ENCODE results near the gene RARA. TPM values are rescaled to one million over a fixed set of nuclear protein-coding genes. Genes with fewer than 3 reads are reported as not detected.
"Not testable (repeated sequence)": the region's sequence is repeated elsewhere in the genome, so short reads cannot be mapped to it uniquely, and the experiment has no call there.

Gene RARA
- total RNA-seq, 1 donor from 2014 or later: 79.6 TPM

- H3K9me3 Mint-ChIP-seq: no peaks in the 10 kb centered on the region
- no peak overlapping the region for H3K4me3 Mint-ChIP-seq
- no peak overlapping the region for H3K27ac Mint-ChIP-seq
- DNase-seq (ENCODE audit: low spot score in 2 of 2, unreplicated experiment in 2 of 2): no peak
- peaks cover 15% of the 10 kb centered on the region for H3K27me3 Mint-ChIP-seq (ENCODE audit: low read depth)
- peaks cover 4% of the 10 kb centered on the region for H3K4me1 Mint-ChIP-seq
- no peaks in the 10 kb centered on the region for H3K36me3 Mint-ChIP-seq
- no peak for TF ChIP-seq CTCF (IDR thresholded peaks at IDR 0.05; ENCODE audit: unreplicated experiment)
These were observed 58.0 kb downstream of the RARA start for GRCh38 chr17:40366861-40367518.

- not testable (repeated sequence) for H3K27ac Mint-ChIP-seq; DNase-seq (ENCODE audit: low spot score in 2 of 2, unreplicated experiment in 2 of 2); H3K4me3 Mint-ChIP-seq; H3K36me3 Mint-ChIP-seq; H3K9me3 Mint-ChIP-seq; H3K4me1 Mint-ChIP-seq
- H3K27me3 Mint-ChIP-seq (ENCODE audit: low read depth): peaks cover 13% of the 10 kb centered on the region
These were observed 58.7 kb downstream of the RARA start for GRCh38 chr17:40367728-40368127.

DNA sequence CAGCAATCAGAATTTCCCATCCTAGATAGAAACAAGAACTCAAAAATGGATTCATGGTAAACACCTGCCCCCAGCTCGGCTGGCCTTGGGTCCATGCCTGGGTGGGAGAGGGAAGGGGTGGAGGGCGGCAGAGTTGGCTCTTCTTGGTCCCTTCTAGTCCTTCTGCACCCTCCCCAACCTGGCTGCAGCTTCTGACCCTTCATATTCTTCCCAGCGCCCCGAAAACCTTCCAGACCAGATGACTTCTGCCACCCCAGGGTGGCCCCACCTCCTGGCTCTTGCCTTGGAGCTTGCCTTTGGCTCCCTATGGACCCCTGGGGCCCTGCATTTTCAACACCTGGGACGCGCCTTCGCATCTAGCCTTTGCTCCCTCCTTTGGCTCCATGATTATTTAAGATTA lies 60.9 kb downstream of the RARA start:
- Mint-ChIP-seq H3K4me1 (no peaks in the 10 kb centered on the region), H3K9me3 (peaks cover 6% of the 10 kb centered on the region), H3K36me3 (no peaks in the 10 kb centered on the region), H3K27ac (no peak overlapping the region), H3K4me3 (no peak overlapping the region), H3K27me3 (ENCODE audit: low read depth) (no peaks in the 10 kb centered on the region)
- DNase-seq (ENCODE audit: low spot score in 2 of 2, unreplicated experiment in 2 of 2): no peak
- TF ChIP-seq CTCF (IDR thresholded peaks at IDR 0.05; ENCODE audit: unreplicated experiment): no peak

- H3K4me3 Mint-ChIP-seq: no peak overlapping the region
- H3K27ac Mint-ChIP-seq: no peak overlapping the region
- peaks cover 6% of the 10 kb centered on the region for H3K9me3 Mint-ChIP-seq
- H3K4me1 Mint-ChIP-seq: no peaks in the 10 kb centered on the region
- no peak for DNase-seq (ENCODE audit: low spot score in 2 of 2, unreplicated experiment in 2 of 2)
- no peaks in the 10 kb centered on the region for H3K36me3 Mint-ChIP-seq
- no peak for TF ChIP-seq CTCF (IDR thresholded peaks at IDR 0.05; ENCODE audit: unreplicated experiment)
- no peaks in the 10 kb centered on the region for H3K27me3 Mint-ChIP-seq (ENCODE audit: low read depth)
These were observed 62.4 kb downstream of the RARA start for GRCh38 chr17:40371261-40371929.

DNA sequence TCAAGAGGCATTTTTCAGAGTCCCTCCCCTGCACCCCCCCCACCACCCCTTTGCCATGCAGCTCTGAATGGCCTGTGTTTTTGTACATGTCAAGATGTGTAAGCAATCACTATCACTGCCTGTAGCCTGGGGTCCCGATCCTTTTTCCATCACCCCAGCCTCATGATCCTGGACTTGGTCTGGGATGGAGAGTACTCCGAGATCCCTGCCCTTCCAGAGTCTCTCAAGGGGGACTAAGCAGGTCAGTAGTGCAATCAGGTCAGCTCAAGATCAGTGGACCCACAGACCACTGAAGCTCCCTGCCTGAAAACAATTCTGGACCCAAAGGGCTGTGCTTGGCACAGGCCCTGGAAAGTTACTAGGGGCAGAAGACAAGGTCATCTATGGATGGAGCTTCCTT lies 63.1 kb downstream of the RARA start:
- no peak for DNase-seq (ENCODE audit: low spot score in 2 of 2, unreplicated experiment in 2 of 2)
- no peaks in the 10 kb centered on the region for H3K36me3 Mint-ChIP-seq
- no peak overlapping the region for H3K4me3 Mint-ChIP-seq
- no peak overlapping the region for H3K27ac Mint-ChIP-seq
- H3K9me3 Mint-ChIP-seq: peaks cover 6% of the 10 kb centered on the region
- H3K4me1 Mint-ChIP-seq: no peaks in the 10 kb centered on the region
- TF ChIP-seq CTCF (IDR thresholded peaks at IDR 0.05; ENCODE audit: unreplicated experiment): no peak
- no peaks in the 10 kb centered on the region for H3K27me3 Mint-ChIP-seq (ENCODE audit: low read depth)

DNA sequence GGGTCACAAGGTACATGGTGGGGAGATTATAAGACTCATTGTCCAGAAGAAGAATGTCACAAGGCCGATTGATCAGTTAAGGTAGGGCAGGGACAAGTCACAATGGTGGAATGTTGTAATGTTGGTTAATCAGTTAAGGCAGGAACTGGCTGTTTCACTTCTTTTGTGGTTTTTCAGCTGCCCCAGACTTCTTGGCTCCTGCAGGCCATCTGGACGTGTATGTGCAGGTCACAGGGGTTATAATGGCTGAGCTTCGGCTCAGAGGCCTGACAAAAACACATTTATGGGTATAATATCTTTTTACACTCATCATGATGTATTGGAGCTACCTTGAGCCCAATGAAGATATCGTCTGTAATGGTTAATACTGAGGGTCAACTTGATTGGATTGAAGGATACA lies 63.7 kb downstream of the RARA start:
- H3K9me3 Mint-ChIP-seq; H3K27me3 Mint-ChIP-seq (ENCODE audit: low read depth); H3K27ac Mint-ChIP-seq; H3K4me1 Mint-ChIP-seq; H3K4me3 Mint-ChIP-seq; DNase-seq (ENCODE audit: low spot score in 2 of 2, unreplicated experiment in 2 of 2); H3K36me3 Mint-ChIP-seq: not testable (repeated sequence)

Measured in mesothelial cell of epicardium (in vitro differentiated cells).